IMR-90 (cell line): ENCODE measurements around the gene SLC39A3. TPM values are rescaled to one million over a fixed set of nuclear protein-coding genes. Genes with fewer than 3 reads are reported as not detected.

Experiments
- ATAC-seq: fragments of 200-7000 bp; cut with Tn5 transposase; 2 replicates; pipeline ENCODE4 v1.9.1; 2020; ENCODE audit warnings: low read depth, mild to moderate bottlenecking, moderate library complexity
- BruUV-seq: library from RNA; stranded (reverse); fragments of 400-500 nt; replicated peaks from 2 replicates; lab custom pipeline; 2021; lab: Mats Ljungman, UMichigan
- CTCF ChIA-PET: fragments of 300-600 bp; formaldehyde crosslinking; extraction: SDS; loops from one replicate; lab custom pipeline; 2021; ENCODE audit warnings: antibody characterized with exemption; lab: Yijun Ruan, JAX
- POLR2A ChIA-PET: fragments of 300-600 bp; sonication (Branson Sonifier 250); formaldehyde crosslinking; loops from one replicate; lab custom pipeline; 2022; ENCODE audit warnings: antibody characterized with exemption; ENCODE audit not compliant: unreplicated experiment; lab: Charles Lee
- DNase-seq: peaks from one replicate; pipeline ENCODE4 v3.0.0; 2013
- H2AFZ ChIP-seq: replicated peaks from 2 replicates; pipeline ENCODE3; 2013; ENCODE audit warnings: low read length, mild to moderate bottlenecking; ENCODE audit not compliant: poor library complexity
- H2AK5ac ChIP-seq: 2 replicates; pipeline ENCODE4 v1.6.1; 2013; ENCODE audit warnings: low read depth, low read length, inconsistent platforms
- H2AK9ac ChIP-seq: replicated peaks from 2 replicates; pipeline ENCODE3; 2013; ENCODE audit warnings: mild to moderate bottlenecking, low read depth, low read length, moderate library complexity; ENCODE audit not compliant: poor library complexity
- H2BK120ac ChIP-seq: 2 replicates; pipeline ENCODE4 v1.6.1; 2013; ENCODE audit warnings: low read depth, low read length, inconsistent platforms
- H2BK15ac ChIP-seq: 3 replicates; pipeline ENCODE4 v1.6.1; 2013; ENCODE audit warnings: low read depth, low read length, inconsistent platforms
- H2BK20ac ChIP-seq: 2 replicates; pipeline ENCODE4 v1.6.1; 2013; ENCODE audit warnings: low read depth, mild to moderate bottlenecking, inconsistent platforms, low read length, moderate library complexity
- H2BK5ac ChIP-seq: 2 replicates; pipeline ENCODE4 v1.6.1; 2013; ENCODE audit warnings: mild to moderate bottlenecking, low read depth, low read length, inconsistent platforms; ENCODE audit not compliant: poor library complexity, severe bottlenecking
- H3K14ac ChIP-seq: replicated peaks from 2 replicates; pipeline ENCODE4 v1.6.1; 2013; ENCODE audit warnings: low read depth, low read length, inconsistent platforms
- H3K18ac ChIP-seq: 2 replicates; pipeline ENCODE4 v1.6.1; 2013; ENCODE audit warnings: low read depth, low read length, control low read depth
- H3K23ac ChIP-seq: 2 replicates; pipeline ENCODE4 v1.6.1; 2013; ENCODE audit warnings: low read depth, low read length, inconsistent platforms
- H3K27ac ChIP-seq: 2 replicates; pipeline ENCODE4 v1.5.1; 2013; ENCODE audit warnings: mild to moderate bottlenecking, control low read depth, low read length; ENCODE audit not compliant: insufficient read depth
- H3K27me3 ChIP-seq: 2 replicates; pipeline ENCODE4 v1.6.1; 2013; ENCODE audit warnings: low read length; ENCODE audit not compliant: control insufficient read depth, insufficient read depth
- H3K36me3 ChIP-seq: 2 replicates; pipeline ENCODE4 v1.6.1; 2013; ENCODE audit warnings: low read length, mixed read lengths; ENCODE audit not compliant: control insufficient read depth, insufficient read depth
- H3K4ac ChIP-seq: 2 replicates; pipeline ENCODE4 v1.6.1; 2013; ENCODE audit warnings: low read depth, low read length, inconsistent platforms
- H3K4me1 ChIP-seq: 2 replicates; pipeline ENCODE4 v1.6.1; 2013; ENCODE audit warnings: low read length, mixed read lengths; ENCODE audit not compliant: control insufficient read depth, insufficient read depth
- H3K4me2 ChIP-seq: 2 replicates; pipeline ENCODE4 v1.6.1; 2013; ENCODE audit warnings: low read depth, mild to moderate bottlenecking, control low read depth, low read length, moderate library complexity
- H3K4me3 ChIP-seq: 2 replicates; pipeline ENCODE4 v1.5.1; 2013; ENCODE audit warnings: low read depth, mild to moderate bottlenecking, control low read depth, low read length, moderate library complexity; ENCODE audit not compliant: insufficient read depth
- H3K56ac ChIP-seq: 2 replicates; pipeline ENCODE4 v1.6.1; 2013; ENCODE audit warnings: low read length, inconsistent platforms; ENCODE audit not compliant: insufficient read depth; ENCODE audit errors: extremely low read depth
- H3K79me1 ChIP-seq, 2 experiments: 2 replicates each; pipeline ENCODE4 v1.6.1; 2013; ENCODE audit warnings: low read length in 2 of 2, inconsistent platforms in 1 of 2, low read depth in 1 of 2
- H3K9ac ChIP-seq: 2 replicates; pipeline ENCODE4 v1.6.1; 2013; ENCODE audit warnings: low read depth, low read length, control low read depth
- H3K9me1 ChIP-seq: 2 replicates; pipeline ENCODE4 v1.6.1; 2013; ENCODE audit warnings: low read length, inconsistent platforms; ENCODE audit not compliant: insufficient read depth
- H3K9me3 ChIP-seq: 2 replicates; pipeline ENCODE4 v1.6.1; 2013; ENCODE audit warnings: low read length; ENCODE audit not compliant: control insufficient read depth, insufficient read depth
- H4K20me1 ChIP-seq: 2 replicates; pipeline ENCODE4 v1.6.1; 2013; ENCODE audit warnings: low read length, inconsistent platforms; ENCODE audit not compliant: insufficient read depth
- H4K5ac ChIP-seq: 2 replicates; pipeline ENCODE4 v1.6.1; 2013; ENCODE audit warnings: mild to moderate bottlenecking, low read depth, low read length, control low read depth
- H4K8ac ChIP-seq, 2 experiments: 2 replicates each; pipeline ENCODE4 v1.6.1; 2013; ENCODE audit warnings: low read depth in 2 of 2, low read length in 2 of 2, control low read depth in 1 of 2, inconsistent platforms in 1 of 2
- H4K91ac ChIP-seq: 2 replicates; pipeline ENCODE4 v1.6.1; 2013; ENCODE audit warnings: low read depth, low read length, inconsistent platforms; ENCODE audit not compliant: insufficient read depth
- BHLHE40 ChIP-seq: fragments of 150-350 bp; IDR thresholded peaks from 2 replicates; pipeline ENCODE4 v1.6.1; 2016; ENCODE audit warnings: mild to moderate bottlenecking, low read depth, low read length
- CHD1 ChIP-seq: IDR thresholded peaks from 2 replicates; pipeline ENCODE4 v1.6.1; 2012; ENCODE audit warnings: low read depth, low read length, improper control_type of control experiment
- CTCF ChIP-seq: conservative IDR thresholded peaks from 2 replicates; pipeline ENCODE4 v1.5.1; 2012; ENCODE audit warnings: mild to moderate bottlenecking, low read depth, low read length, improper control_type of control experiment
- ELK1 ChIP-seq: fragments of 150-350 bp; IDR thresholded peaks from 2 replicates; pipeline ENCODE4 v1.6.1; 2016; ENCODE audit warnings: low read depth, mild to moderate bottlenecking, low read length, moderate library complexity, borderline replicate concordance
- FOS ChIP-seq: fragments of 150-350 bp; IDR thresholded peaks from 2 replicates; pipeline ENCODE4 v1.6.1; 2016; ENCODE audit warnings: low read depth, low read length
- MAZ ChIP-seq: IDR thresholded peaks from 2 replicates; pipeline ENCODE4 v1.6.1; 2012; ENCODE audit warnings: low read depth, mild to moderate bottlenecking, low read length, improper control_type of control experiment, moderate library complexity, borderline replicate concordance
- NFE2L2 ChIP-seq: fragments of 150-350 bp; IDR thresholded peaks from 2 replicates; pipeline ENCODE4 v1.6.1; 2016; ENCODE audit warnings: low read depth, mild to moderate bottlenecking, low read length
- POLR2A ChIP-seq: IDR thresholded peaks from 2 replicates; pipeline ENCODE4 v1.6.1; 2012; ENCODE audit warnings: mild to moderate bottlenecking, low read depth, low read length
- RAD21 ChIP-seq: IDR thresholded peaks from 2 replicates; pipeline ENCODE4 v1.6.1; 2012; ENCODE audit warnings: low read length, improper control_type of control experiment
- RCOR1 ChIP-seq: IDR thresholded peaks from 2 replicates; pipeline ENCODE4 v1.6.1; 2012; ENCODE audit warnings: mild to moderate bottlenecking, low read length, improper control_type of control experiment; ENCODE audit not compliant: insufficient replicate concordance
- USF2 ChIP-seq: fragments of 150-350 bp; IDR thresholded peaks from 2 replicates; pipeline ENCODE4 v1.6.1; 2017; ENCODE audit warnings: mild to moderate bottlenecking, antibody characterized with exemption, low read length, low read depth
- WGBS, 2 experiments: methylation state at CpG; one replicate each; pipeline versions ENCODE4 v1.1.5 to v1.1.7; 2013; ENCODE audit warnings: missing lambda C conversion rate in 2 of 2; ENCODE audit not compliant: insufficient read length in 1 of 2; ENCODE audit errors: extremely low coverage in 2 of 2; 5-methylcytosine and 5-hydroxymethylcytosine counted together
- dilution Hi-C: fragments of 300-500 bp; cut with HindIII; formaldehyde crosslinking; loops from one replicate; pipeline ENCODE4 v1.14.3; 2018; ENCODE audit warnings: low sequenced_read_pairs; ENCODE audit not compliant: unreplicated experiment
- in situ Hi-C: fragments of 300-500 bp; cut with MboI; formaldehyde crosslinking; loops from 3 replicates; pipeline ENCODE4 v1.14.3; 2019; ENCODE audit warnings: low sequenced_read_pairs, inconsistent platforms, mixed read lengths
- intact Hi-C: fragments of 100-400 bp; cut with micrococcal nuclease; formaldehyde crosslinking; loops from 2 replicates; pipeline ENCODE4 v1.10.0; 2022
- polyA plus RNA-seq, 3 experiments: library from polyadenylated mRNA; depleted of rRNA; stranded (reverse); fragments of >200 nt; gene quantifications; 2 replicates each; pipeline ENCODE4 v1.2.3, GENCODE V29; 2012; ENCODE audit warnings: low replicate concordance in 1 of 3
- total RNA-seq: library from RNA; depleted of rRNA; stranded (reverse); fragments of >200 nt; gene quantifications from 2 replicates; pipeline ENCODE4 v1.2.3, GENCODE V29; 2012

SLC39A3 gene
- total and polyA plus RNA-seq, 2 of the 4 experiments (the other 2 are of a cell fraction): 12.4 to 38.2 TPM

GRCh38 chr19:2734589-2735288, 5.1 kb downstream of the SLC39A3 start:
- CTCF ChIA-PET: no interaction called here
- H3K18ac ChIP-seq: no peak overlapping the region
- H2BK15ac ChIP-seq: no peak overlapping the region
- no peak overlapping the region for H2AK5ac ChIP-seq
- H2AFZ ChIP-seq: peak overlapping the region; percentile 63
- dilution Hi-C loops: no loop called here
- no peak overlapping the region for H3K14ac ChIP-seq
- no peaks in the 10 kb centered on the region; the same call in 1 of the 2 replicates for H3K9me3 ChIP-seq
- H3K4me1 ChIP-seq: no peaks in the 10 kb centered on the region; the same call in 1 of the 2 replicates
- H3K23ac ChIP-seq: no peak overlapping the region
- H3K27me3 ChIP-seq: no peaks in the 10 kb centered on the region
- H3K79me1 ChIP-seq: peaks cover 11 to 26% of the 10 kb centered on the region in 2 experiments; a peak in 3 of 4 replicates
- TF ChIP-seq RAD21: no peak
- TF ChIP-seq CHD1: no peak
- TF ChIP-seq USF2: no peak
- TF ChIP-seq ELK1: no peak
- no peak for TF ChIP-seq CTCF
- TF ChIP-seq FOS: no peak
- TF ChIP-seq MAZ: no peak
- no peak for TF ChIP-seq RCOR1
- no peak for TF ChIP-seq POLR2A
- no peak for TF ChIP-seq NFE2L2
- no peak for TF ChIP-seq BHLHE40
- H4K91ac ChIP-seq: no peak overlapping the region
- intact Hi-C loops: no loop called here
- no peak overlapping the region for H3K9ac ChIP-seq
- no TSS peak for BruUV-seq
- no peak overlapping the region for H3K4me2 ChIP-seq
- H2BK20ac ChIP-seq: no peak overlapping the region
- H3K9me1 ChIP-seq: 0 out of 2 replicates have a peak, but pooled peaks cover 2% of the 10 kb centered on the region
- POLR2A ChIA-PET: no interaction called here
- in situ Hi-C loops: no loop called here
- ATAC-seq (no peak), DNase-seq (no peak)
- H2BK120ac ChIP-seq: no peak overlapping the region
- no peak overlapping the region for H2BK5ac ChIP-seq
- 92% methylated on average over 20 of the region's 26 CpGs; no CpG with 5 or more reads in 1 of the 2 experiments for WGBS, 2 experiments
- H4K20me1 ChIP-seq: no peaks in the 10 kb centered on the region; the same call in none of the 2 replicates
- H2AK9ac ChIP-seq: no peak overlapping the region
- no peak overlapping the region for H4K8ac ChIP-seq
- no peak overlapping the region for H3K56ac ChIP-seq
- no peak overlapping the region for H3K4ac ChIP-seq
- no peak overlapping the region for H3K4me3 ChIP-seq
- peaks cover 29% of the 10 kb centered on the region for H3K36me3 ChIP-seq
- no peak overlapping the region for H4K5ac ChIP-seq
- H3K27ac ChIP-seq: no peak overlapping the region
